MM.1S (cell line): Measurements from ENCODE around the gene UBTD1.

Experiments used
- DNase-seq: peaks from one replicate; pipeline ENCODE4 v3.0.0-alpha.2; 2015
- H2AFZ ChIP-seq: fragments of 300-600 bp; sonication (generic); 2 replicates; pipeline ENCODE4 v1.6.0; 2016; ENCODE audit warnings: antibody characterized with exemption, low read length
- H3F3A ChIP-seq: fragments of 300-600 bp; sonication (generic); 2 replicates; pipeline ENCODE4 v1.6.1; 2016; ENCODE audit warnings: mild to moderate bottlenecking, antibody characterized with exemption, low read length, moderate library complexity, mixed read lengths; ENCODE audit not compliant: insufficient read depth
- H3K27ac ChIP-seq: fragments of 300-600 bp; sonication (generic); 2 replicates; pipeline ENCODE4 v1.5.1; 2016; ENCODE audit warnings: mild to moderate bottlenecking, low read length
- H3K27me3 ChIP-seq: fragments of 300-600 bp; sonication (generic); replicated peaks from 2 replicates; pipeline ENCODE4 v1.6.0; 2016; ENCODE audit warnings: low read length; ENCODE audit not compliant: insufficient read depth
- H3K36me3 ChIP-seq: fragments of 300-600 bp; sonication (generic); replicated peaks from 2 replicates; pipeline ENCODE4 v1.6.1; 2016; ENCODE audit warnings: mild to moderate bottlenecking, low read length, mixed read lengths; ENCODE audit not compliant: insufficient read depth
- H3K4me1 ChIP-seq: fragments of 300-600 bp; sonication (generic); 2 replicates; pipeline ENCODE4 v1.6.1; 2016; ENCODE audit warnings: low read length, mixed read lengths
- H3K4me2 ChIP-seq: fragments of 300-600 bp; sonication (generic); 2 replicates; pipeline ENCODE4 v1.6.0; 2016; ENCODE audit warnings: low read depth, low read length
- H3K4me3 ChIP-seq: fragments of 300-600 bp; sonication (generic); 2 replicates; pipeline ENCODE4 v1.5.1; 2016; ENCODE audit warnings: low read length, mixed read lengths
- H3K79me2 ChIP-seq: fragments of 300-600 bp; sonication (generic); 2 replicates; pipeline ENCODE4 v1.6.1; 2016; ENCODE audit warnings: mixed run types, low read length, mixed read lengths
- H3K9ac ChIP-seq: fragments of 300-600 bp; sonication (generic); 2 replicates; pipeline ENCODE4 v1.6.1; 2016; ENCODE audit warnings: low read length, mixed read lengths
- H3K9me2 ChIP-seq: fragments of 300-600 bp; sonication (generic); replicated peaks from 2 replicates; pipeline ENCODE4 v1.6.1; 2016; ENCODE audit warnings: mild to moderate bottlenecking, low read length, mixed read lengths; ENCODE audit not compliant: insufficient read depth
- H3K9me3 ChIP-seq: fragments of 300-600 bp; sonication (generic); replicated peaks from 2 replicates; pipeline ENCODE4 v1.6.1; 2016; ENCODE audit warnings: mild to moderate bottlenecking, low read length, mixed read lengths; ENCODE audit not compliant: insufficient read depth
- H4K20me1 ChIP-seq: fragments of 300-600 bp; sonication (generic); 2 replicates; pipeline ENCODE4 v1.6.1; 2016; ENCODE audit warnings: mild to moderate bottlenecking, low read length, moderate library complexity, mixed read lengths; ENCODE audit not compliant: insufficient read depth
- CTCF ChIP-seq: fragments of 300-600 bp; sonication (generic); IDR thresholded peaks from 2 replicates; pipeline ENCODE4 v1.5.1; 2016; ENCODE audit warnings: antibody characterized with exemption, low read length, mixed read lengths
- EZH2 ChIP-seq: fragments of 300-600 bp; sonication (generic); optimal IDR thresholded peaks from 2 replicates; pipeline ENCODE3; 2017; ENCODE audit warnings: low read depth, mild to moderate bottlenecking, antibody characterized with exemption, low read length, mixed read lengths
- EZH2phosphoT487 ChIP-seq: fragments of 300-600 bp; sonication (generic); IDR thresholded peaks from 2 replicates; pipeline ENCODE4 v1.6.1; 2018; ENCODE audit warnings: antibody characterized with exemption, low read length

The UBTD1 gene

GRCh38 chr10:97506199-97506991 lies 7.7 kb downstream of the UBTD1 start:
- no peaks in the 10 kb centered on the region for H4K20me1 ChIP-seq
- H3K4me2 ChIP-seq = no peak overlapping the region

GRCh38 chr10:97508342-97508741 lies 9.6 kb downstream of the UBTD1 start:
- Histone ChIP-seq H3K9me3 (no peaks in the 10 kb centered on the region), H3K79me2 (no peaks in the 10 kb centered on the region), H3K4me2 (no peak overlapping the region), H3K9me2 (no peaks in the 10 kb centered on the region), H3K27ac (no peak overlapping the region), H3K36me3 (no peaks in the 10 kb centered on the region), H2AFZ (no peak overlapping the region), H3K4me3 (no peak overlapping the region), H3K27me3 (no peaks in the 10 kb centered on the region), H4K20me1 (no peaks in the 10 kb centered on the region), H3F3A (no peaks in the 10 kb centered on the region), H3K4me1 (no peaks in the 10 kb centered on the region), H3K9ac (no peak overlapping the region)
- no peak for DNase-seq
- TF ChIP-seq EZH2 = no peak
- TF ChIP-seq CTCF = no peak
- TF ChIP-seq EZH2phosphoT487 = no peak

More at GRCh38 chr10:97506199-97506991, 7.7 kb downstream of the UBTD1 start:
- Histone ChIP-seq H3K9me2 (no peaks in the 10 kb centered on the region), H3K36me3 (no peaks in the 10 kb centered on the region), H3K79me2 (no peaks in the 10 kb centered on the region), H3K27me3 (no peaks in the 10 kb centered on the region), H3K27ac (no peak overlapping the region), H3K9ac (no peak overlapping the region), H3K9me3 (no peaks in the 10 kb centered on the region), H3K4me1 (no peaks in the 10 kb centered on the region), H2AFZ (no peak overlapping the region), H3F3A (no peaks in the 10 kb centered on the region), H3K4me3 (no peak overlapping the region)
- TF ChIP-seq EZH2phosphoT487 (no peak), EZH2 (no peak), CTCF (no peak)
- DNase-seq = no peak

GRCh38 chr10:97509120-97509680 lies 10.5 kb downstream of the UBTD1 start:
- H3K4me1 ChIP-seq = no peaks in the 10 kb centered on the region
- H3F3A ChIP-seq = no peaks in the 10 kb centered on the region
- no peaks in the 10 kb centered on the region for H3K79me2 ChIP-seq

More at GRCh38 chr10:97509120-97509680, 10.5 kb downstream of the UBTD1 start:
- H2AFZ ChIP-seq = no peak overlapping the region
- no peaks in the 10 kb centered on the region for H3K27me3 ChIP-seq
- H3K9me3 ChIP-seq = no peaks in the 10 kb centered on the region
- H3K4me2 ChIP-seq = no peak overlapping the region
- H3K4me3 ChIP-seq = no peak overlapping the region
- H3K36me3 ChIP-seq = no peaks in the 10 kb centered on the region
- H4K20me1 ChIP-seq = no peaks in the 10 kb centered on the region
- H3K27ac ChIP-seq = no peak overlapping the region
- H3K9ac ChIP-seq = no peak overlapping the region
- no peak for TF ChIP-seq CTCF
- no peak for TF ChIP-seq EZH2
- no peak for TF ChIP-seq EZH2phosphoT487
- H3K9me2 ChIP-seq = no peaks in the 10 kb centered on the region
- DNase-seq = no peak
